Measurements from ENCODE around the gene VPREB1.
"Not testable (repeated sequence)": the region's sequence is repeated elsewhere in the genome, so short reads cannot be mapped to it uniquely, and the experiment has no call there.

VPREB1 gene

GRCh38 chr22:22214819-22215329 lies 29.7 kb upstream of the VPREB1 start:
- no peak for DNase-seq

- DNase-seq: no peak
These were observed 28.7 kb upstream of the VPREB1 start for GRCh38 chr22:22215659-22216449.

- DNase-seq: no peak
These were observed 28.1 kb upstream of the VPREB1 start for GRCh38 chr22:22216450-22216959.

- DNase-seq: no peak
These were observed 26.3 kb upstream of the VPREB1 start for GRCh38 chr22:22218302-22218701.

GRCh38 chr22:22219140-22219996 lies 25.2 kb upstream of the VPREB1 start:
- no peak for DNase-seq

- DNase-seq: not testable (repeated sequence)
These were observed 23.5 kb upstream of the VPREB1 start for GRCh38 chr22:22221043-22221442.

- DNase-seq: no peak
These were observed 18.0 kb upstream of the VPREB1 start for GRCh38 chr22:22226448-22227187.

- no peak for DNase-seq
These were observed 16.2 kb upstream of the VPREB1 start for GRCh38 chr22:22228421-22228820.

GRCh38 chr22:22228921-22229320 lies 15.7 kb upstream of the VPREB1 start:
- no peak for DNase-seq

- DNase-seq: no peak
These were observed 14.7 kb upstream of the VPREB1 start for GRCh38 chr22:22229683-22230420.

- DNase-seq: no peak
These were observed 14.1 kb upstream of the VPREB1 start for GRCh38 chr22:22230438-22230837.

- no peak for DNase-seq
These were observed 11.5 kb upstream of the VPREB1 start for GRCh38 chr22:22233081-22233480.

- DNase-seq: peak in 2 of 4 experiments; percentile 9 to 28
These were observed 9.0 kb upstream of the VPREB1 start for GRCh38 chr22:22235558-22235957.

GRCh38 chr22:22237521-22237920 lies 7.1 kb upstream of the VPREB1 start:
- no peak for DNase-seq

GRCh38 chr22:22239311-22239939 lies 5.2 kb upstream of the VPREB1 start:
- DNase-seq: no peak

- DNase-seq: no peak
These were observed 3.1 kb upstream of the VPREB1 start for GRCh38 chr22:22241554-22241898.

- no peak for DNase-seq
These were observed 2.1 kb upstream of the VPREB1 start for GRCh38 chr22:22242488-22242887.

- DNase-seq: no peak
These were observed 1.4 kb upstream of the VPREB1 start for GRCh38 chr22:22243033-22243680.

GRCh38 chr22:22245256-22245909 lies 797 bp downstream of the VPREB1 start:
- no peak for DNase-seq

- DNase-seq: no peak
These were observed 1.4 kb downstream of the VPREB1 start for GRCh38 chr22:22245935-22246525.
